ENCODE results near the gene DDIT3. TPM values are rescaled to one million over a fixed set of nuclear protein-coding genes. Genes with fewer than 3 reads are reported as not detected.

DDIT3 gene
- total RNA-seq, 1 experiment from 2014 or later = 3.4 TPM

GRCh38 chr12:57487597-57488401 lies 32.5 kb downstream of the DDIT3 start, which contains the start of gene MARS1 (continued):
- TF ChIP-seq ARID4B (CRISPR knock-in tag; IDR thresholded peaks at IDR 0.05; ENCODE audit: borderline replicate concordance) (peak; percentile 75; the same call in 1 of the 2 replicates), E2F5 (CRISPR knock-in tag; IDR thresholded peaks at IDR 0.05) (0 out of 2 replicates have a peak, but pooled peaks have one; percentile 38), USF1 (CRISPR knock-in tag; IDR thresholded peaks at IDR 0.05) (0 out of 2 replicates have a peak, but pooled peaks have one; percentile 23), MXD4 (CRISPR knock-in tag; IDR thresholded peaks at IDR 0.05; ENCODE audit: borderline replicate concordance) (no peak), AFF4 (CRISPR knock-in tag; IDR thresholded peaks at IDR 0.05; ENCODE audit: borderline replicate concordance) (no peak), ERG (CRISPR knock-in tag; IDR thresholded peaks at IDR 0.05) (peak; percentile 58; the same call in 1 of the 2 replicates), EMX1 (CRISPR knock-in tag; IDR thresholded peaks at IDR 0.05) (peak; percentile 63; the same call in 1 of the 2 replicates), PRRX2 (CRISPR knock-in tag; IDR thresholded peaks at IDR 0.05) (no peak), NR2C2 (CRISPR knock-in tag; IDR thresholded peaks at IDR 0.05) (no peak), ZNF232 (CRISPR knock-in tag; IDR thresholded peaks at IDR 0.05) (no peak)

- peaks cover 41% of the 10 kb centered on the region for H3K36me3 Mint-ChIP-seq
- DNase-seq (ENCODE audit: low spot score) (no peak), ATAC-seq (0 out of 2 replicates have a peak, but pooled peaks have one; percentile 3)
- H3K4me1 Mint-ChIP-seq = peaks cover 15% of the 10 kb centered on the region
- no peaks in the 10 kb centered on the region for H3K9me3 Mint-ChIP-seq
- ChIA-PET CTCF (interaction anchor here (0.7 to 1.4 kb wide), 4 partner anchors 11 to 400 kb away, joined by 3 to 11 read pairs (median 5); no protein-coding TSS in a partner anchor), POLR2A (interaction anchor here (0.7 to 1.1 kb wide), 3 partner anchors 11 to 59 kb away, joined by 3 to 8 read pairs (median 3); no protein-coding TSS in a partner anchor)
- no peaks in the 10 kb centered on the region; the same call in 1 of the 2 replicates for H3K27me3 Mint-ChIP-seq (ENCODE audit: low read depth)
- peak overlapping the region; percentile 6; the same call in 1 of the 2 replicates for H3K27ac Mint-ChIP-seq
- peak overlapping the region; percentile 99 for H3K4me3 Mint-ChIP-seq
- TF ChIP-seq FOXJ3 (CRISPR knock-in tag; IDR thresholded peaks at IDR 0.05; ENCODE audit: borderline replicate concordance) = no peak
- no peak for TF ChIP-seq JUN (CRISPR knock-in tag; IDR thresholded peaks at IDR 0.05)
- no peak for TF ChIP-seq E2F4 (CRISPR knock-in tag; IDR thresholded peaks at IDR 0.05; ENCODE audit: borderline replicate concordance, low read depth)
- no peak for TF ChIP-seq ZBTB43 (CRISPR knock-in tag; IDR thresholded peaks at IDR 0.05)
- no peak for TF ChIP-seq ZNF232 (CRISPR knock-in tag; IDR thresholded peaks at IDR 0.05)
- no peak for TF ChIP-seq CREM (CRISPR knock-in tag; IDR thresholded peaks at IDR 0.05)
Measured at GRCh38 chr12:57487055-57487596, 33.2 kb downstream of the DDIT3 start.

Data from WTC11 (cell line).